Prostate gland (tissue), 2 donors: ENCODE results near the gene C1orf232. TPM values are rescaled to one million over a fixed set of nuclear protein-coding genes. Genes with fewer than 3 reads are reported as not detected.

ENCODE experiments used
- DNase-seq: peaks from one replicate; pipeline ENCODE4 v3.0.0-alpha.2; 2019; ENCODE audit warnings: low spot score
- H3K27ac ChIP-seq, 2 donors: fragments of 200-600 bp; sonication (generic); 2 replicates each; pipeline ENCODE4 v1.5.1; 2017 to 2019
- H3K27me3 ChIP-seq: fragments of 200-600 bp; sonication (generic); replicated peaks from 2 replicates; pipeline ENCODE4 v1.5.1; 2019; ENCODE audit not compliant: insufficient read depth
- H3K36me3 ChIP-seq, 2 donors: fragments of 200-600 bp; sonication (generic); 1 replicate in 1 of 2; 2 replicates in 1 of 2; pipeline versions ENCODE4 v1.5.1 to v1.8.1; 2017 to 2019
- H3K4me1 ChIP-seq: fragments of 200-600 bp; sonication (generic); replicated peaks from 2 replicates; pipeline ENCODE4 v1.5.1; 2019
- H3K4me3 ChIP-seq, 2 donors: fragments of 200-600 bp; sonication (generic); 2 replicates each; pipeline ENCODE4 v1.5.1; 2017 to 2019
- H3K9me3 ChIP-seq: fragments of 200-600 bp; sonication (generic); 2 replicates; pipeline ENCODE4 v1.5.1; 2017
- POLR2A ChIP-seq: fragments of 450-650 bp; IDR thresholded peaks from one replicate; pipeline ENCODE4 v1.6.1; 2016; ENCODE audit warnings: antibody characterized with exemption, mild to moderate bottlenecking
- POLR2AphosphoS5 ChIP-seq: sonication (generic); formaldehyde crosslinking; IDR thresholded peaks from one replicate; pipeline ENCODE4 v1.6.1; 2017; ENCODE audit warnings: antibody characterized with exemption
- WGBS: methylation state at CpG from one replicate; pipeline ENCODE4 v1.1.5; 2018; 5-methylcytosine and 5-hydroxymethylcytosine counted together
- intact Hi-C: fragments of 100-400 bp; cut with DNase I; formaldehyde crosslinking; loops from one replicate; pipeline ENCODE4 v1.14.2; 2022
- total RNA-seq, 2 donors: library from RNA; depleted of rRNA; stranded (reverse); fragments of >200 nt; gene quantifications; one replicate each; pipeline ENCODE4 v1.1.0, GENCODE V29; 2016
- TF ChIP-seq, protein P1 (sequence below), 4 experiments: fragments of 200-600 bp in 2 of 4; fragments of 450-650 bp in 2 of 4; sonication (generic) in 2 of 4; IDR thresholded peaks; 1 replicate in 3 of 4; 2 replicates in 1 of 4; pipeline ENCODE4 v1.5.1; 2016 to 2019; ENCODE audit warnings: antibody characterized with exemption in 4 of 4, mild to moderate bottlenecking in 2 of 4, moderate library complexity in 2 of 4

The C1orf232 gene
- total RNA-seq, 2 donors from 2014 or later, result not detected

DNA sequence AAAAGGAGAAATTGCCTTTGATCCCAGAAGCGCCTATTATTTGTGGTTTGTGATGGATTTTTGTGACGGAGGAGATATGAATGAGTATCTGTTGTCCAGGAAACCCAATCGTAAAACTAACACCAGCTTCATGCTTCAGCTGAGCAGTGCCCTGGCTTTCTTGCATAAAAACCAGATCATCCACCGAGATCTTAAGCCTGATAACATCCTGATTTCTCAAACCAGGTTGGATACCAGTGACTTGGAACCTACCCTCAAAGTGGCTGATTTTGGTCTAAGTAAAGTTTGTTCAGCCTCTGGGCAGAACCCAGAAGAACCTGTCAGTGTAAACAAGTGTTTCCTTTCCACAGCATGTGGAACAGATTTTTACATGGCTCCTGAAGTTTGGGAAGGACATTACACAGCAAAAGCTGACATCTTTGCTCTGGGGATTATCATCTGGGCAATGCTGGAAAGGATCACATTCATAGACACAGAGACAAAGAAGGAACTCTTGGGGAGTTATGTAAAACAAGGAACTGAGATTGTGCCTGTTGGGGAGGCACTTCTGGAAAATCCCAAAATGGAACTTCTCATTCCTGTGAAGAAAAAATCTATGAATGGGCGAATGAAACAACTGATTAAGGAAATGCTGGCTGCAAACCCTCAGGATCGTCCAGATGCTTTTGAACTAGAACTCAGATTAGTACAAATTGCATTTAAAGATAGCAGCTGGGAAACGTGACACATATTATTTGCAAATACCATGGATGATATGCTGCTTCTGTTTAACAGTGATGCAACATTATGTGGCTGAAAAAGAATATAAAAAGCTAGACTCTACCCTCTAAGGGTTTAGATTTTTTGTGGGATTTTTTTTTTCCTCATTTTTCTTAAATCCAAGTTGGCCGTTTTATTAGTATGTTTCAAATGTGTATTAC is 46.6 kb downstream of the C1orf232 start:
- DNase-seq, result no peak
- no peaks in the 10 kb centered on the region for H3K4me1 ChIP-seq
- no peak overlapping the region for H3K4me3 ChIP-seq
- peak overlapping the region; percentile 4 to 6 for H3K27ac ChIP-seq
- WGBS, result 50% methylated on average over 8 of the region's 8 CpGs
- TF ChIP-seq, protein P1, sequence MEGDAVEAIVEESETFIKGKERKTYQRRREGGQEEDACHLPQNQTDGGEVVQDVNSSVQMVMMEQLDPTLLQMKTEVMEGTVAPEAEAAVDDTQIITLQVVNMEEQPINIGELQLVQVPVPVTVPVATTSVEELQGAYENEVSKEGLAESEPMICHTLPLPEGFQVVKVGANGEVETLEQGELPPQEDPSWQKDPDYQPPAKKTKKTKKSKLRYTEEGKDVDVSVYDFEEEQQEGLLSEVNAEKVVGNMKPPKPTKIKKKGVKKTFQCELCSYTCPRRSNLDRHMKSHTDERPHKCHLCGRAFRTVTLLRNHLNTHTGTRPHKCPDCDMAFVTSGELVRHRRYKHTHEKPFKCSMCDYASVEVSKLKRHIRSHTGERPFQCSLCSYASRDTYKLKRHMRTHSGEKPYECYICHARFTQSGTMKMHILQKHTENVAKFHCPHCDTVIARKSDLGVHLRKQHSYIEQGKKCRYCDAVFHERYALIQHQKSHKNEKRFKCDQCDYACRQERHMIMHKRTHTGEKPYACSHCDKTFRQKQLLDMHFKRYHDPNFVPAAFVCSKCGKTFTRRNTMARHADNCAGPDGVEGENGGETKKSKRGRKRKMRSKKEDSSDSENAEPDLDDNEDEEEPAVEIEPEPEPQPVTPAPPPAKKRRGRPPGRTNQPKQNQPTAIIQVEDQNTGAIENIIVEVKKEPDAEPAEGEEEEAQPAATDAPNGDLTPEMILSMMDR (IDR thresholded peaks at IDR 0.05), result no peak
- no peak for TF ChIP-seq POLR2A
- no peak for TF ChIP-seq POLR2AphosphoS5
- H3K36me3 ChIP-seq, result no peaks in the 10 kb centered on the region
- intact Hi-C loops, result no loop called here
- no peaks in the 10 kb centered on the region for H3K27me3 ChIP-seq
- H3K9me3 ChIP-seq, result no peaks in the 10 kb centered on the region

DNA sequence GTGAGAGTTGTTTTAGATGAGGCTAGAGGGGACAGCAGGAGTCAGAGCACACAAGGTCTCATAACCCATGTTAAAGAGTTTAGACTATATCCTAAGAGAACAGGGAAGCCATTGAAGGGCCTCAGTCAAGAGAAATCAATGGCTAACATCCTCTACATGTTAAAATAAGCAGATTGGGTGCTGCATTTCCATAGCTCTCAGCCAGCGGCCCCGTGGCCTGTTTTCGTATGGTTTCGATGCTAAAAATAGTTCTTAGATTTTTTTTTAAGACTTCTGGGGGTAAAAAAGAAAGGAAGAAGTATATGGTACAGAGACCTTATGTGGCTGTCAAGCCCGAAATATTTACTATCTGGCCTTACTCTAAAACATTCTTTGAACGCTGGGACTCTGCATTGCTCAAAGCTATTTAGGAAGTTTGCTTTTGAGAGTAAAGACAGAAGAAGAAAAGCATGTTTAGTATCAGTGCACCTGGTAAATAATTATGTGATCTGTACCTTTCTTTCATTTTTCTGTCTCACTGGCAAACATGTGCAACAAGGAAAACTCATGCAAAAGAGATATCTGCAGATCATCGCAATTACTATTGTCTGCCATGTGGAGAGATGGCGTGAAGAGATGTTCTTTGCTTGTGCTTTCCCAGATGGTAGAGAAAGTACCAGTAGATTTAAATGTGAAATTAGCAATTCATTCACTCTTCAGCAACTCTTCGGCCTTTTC is 48.7 kb downstream of the C1orf232 start:
- no peak overlapping the region for H3K4me3 ChIP-seq
- no peaks in the 10 kb centered on the region for H3K4me1 ChIP-seq
- H3K9me3 ChIP-seq, result no peaks in the 10 kb centered on the region
- DNase-seq, result no peak
- TF ChIP-seq, protein P1 (IDR thresholded peaks at IDR 0.05), result no peak
- no peak for TF ChIP-seq POLR2A
- no peak for TF ChIP-seq POLR2AphosphoS5
- H3K36me3 ChIP-seq, result no peaks in the 10 kb centered on the region
- intact Hi-C loops, result no loop called here
- H3K27me3 ChIP-seq, result no peaks in the 10 kb centered on the region
- H3K27ac ChIP-seq, result no peak overlapping the region
- WGBS, result 79% methylated on average over 9 of the region's 9 CpGs

DNA sequence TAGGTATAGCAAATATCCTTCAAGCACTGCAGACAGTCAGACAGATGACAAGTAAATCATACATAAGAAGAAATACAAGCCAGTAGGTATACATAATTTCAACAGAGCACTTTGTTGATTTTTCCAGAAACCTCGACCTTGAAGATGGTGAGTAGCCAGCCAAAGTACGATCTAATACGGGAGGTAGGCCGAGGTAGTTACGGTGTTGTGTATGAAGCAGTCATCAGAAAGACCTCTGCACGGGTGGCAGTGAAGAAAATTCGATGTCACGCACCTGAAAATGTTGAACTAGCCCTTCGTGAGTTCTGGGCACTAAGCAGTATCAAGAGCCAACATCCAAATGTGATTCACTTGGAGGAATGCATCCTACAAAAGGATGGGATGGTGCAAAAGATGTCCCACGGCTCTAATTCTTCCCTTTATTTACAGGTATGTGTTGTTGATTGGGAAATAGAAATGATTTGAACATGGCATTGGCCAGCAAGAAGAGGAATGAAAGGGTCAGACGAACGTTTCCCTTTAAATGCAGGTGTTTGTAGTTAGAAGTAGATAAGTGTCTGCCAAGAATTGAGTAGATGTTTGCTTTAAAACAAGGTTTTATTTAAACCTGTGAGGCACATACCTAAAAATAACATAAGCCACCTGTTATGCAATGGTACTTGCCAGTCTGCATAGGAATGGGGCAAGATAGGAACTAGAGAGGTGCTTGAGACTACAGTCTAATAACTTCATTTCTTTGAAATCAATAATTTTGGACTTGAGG is 54.4 kb downstream of the C1orf232 start:
- Histone ChIP-seq H3K27ac (no peak overlapping the region), H3K9me3 (no peaks in the 10 kb centered on the region), H3K27me3 (no peaks in the 10 kb centered on the region), H3K4me3 (no peak overlapping the region), H3K4me1 (no peaks in the 10 kb centered on the region), H3K36me3 (no peaks in the 10 kb centered on the region)
- WGBS, result 74% methylated on average over 12 of the region's 12 CpGs
- intact Hi-C loops, result loop anchor here (5.0 kb wide), 2 partner anchors 163 to 208 kb away; no protein-coding TSS in a partner anchor
- no peak for DNase-seq
- TF ChIP-seq POLR2AphosphoS5 (peak; percentile 67), POLR2A (no peak)

Other genes with a start within 250 kb of the C1orf232 start
- gene PAFAH2, start 170.9 kb downstream of the C1orf232 start, total RNA-seq, result 10 to 100 TPM; 17.4 to 18.7 TPM
- gene EXTL1, start 147.2 kb downstream of the C1orf232 start, total RNA-seq, result 1 to 10 TPM in 1 of 2 donors, not detected in 1; 3.2 TPM
- gene SLC30A2, start 122.8 kb downstream of the C1orf232 start, total RNA-seq, result under 1 TPM; 0.05 to 0.34 TPM
- under 1 TPM in 1 of 2 donors, not detected in 1; 0.68 TPM for gene TRIM63, start 101.3 kb downstream of the C1orf232 start, total RNA-seq
- gene PDIK1L, start 57.1 kb downstream of the C1orf232 start, total RNA-seq, result 10 to 100 TPM; 10.5 TPM
- 1 to 10 TPM; 3.8 to 5.9 TPM for gene FAM110D, start 9.9 kb downstream of the C1orf232 start, total RNA-seq
- gene ZNF593, start 945 bp upstream of the C1orf232 start, total RNA-seq, result 10 to 100 TPM; 44.5 to 50.7 TPM
- not detected for gene ZNF593OS, start 2.9 kb upstream of the C1orf232 start, total RNA-seq
- gene CNKSR1, start 8.5 kb upstream of the C1orf232 start, total RNA-seq, result 10 to 100 TPM; 24.8 to 32.4 TPM
- gene CATSPER4, start 21.6 kb upstream of the C1orf232 start, total RNA-seq, result 1 to 10 TPM in 1 of 2 donors, not detected in 1; 1.5 TPM
- gene CEP85, start 65.2 kb upstream of the C1orf232 start, total RNA-seq, result 10 to 100 TPM in 1 of 2 donors, 1 to 10 TPM in 1; 3.4 to 21.0 TPM
- 10 to 100 TPM; 37.4 to 55.3 TPM for gene SH3BGRL3, start 111.1 kb upstream of the C1orf232 start, total RNA-seq
- 10 to 100 TPM; 13.2 to 18.1 TPM for gene UBXN11, start 137.7 kb upstream of the C1orf232 start, total RNA-seq
- 1 to 10 TPM; 3.2 to 5.3 TPM for gene CD52, start 149.0 kb upstream of the C1orf232 start, total RNA-seq
- gene CRYBG2, start 185.2 kb upstream of the C1orf232 start, total RNA-seq, result 1 to 10 TPM; 3.9 to 4.8 TPM
- gene ZNF683, start 203.8 kb upstream of the C1orf232 start, total RNA-seq, result 1 to 10 TPM in 1 of 2 donors, not detected in 1; 4.8 TPM
- under 1 TPM in 1 of 2 donors, not detected in 1; 0.17 TPM for gene LIN28A, start 241.9 kb upstream of the C1orf232 start, total RNA-seq